Naive thymus-derived CD4-positive, alpha-beta T cell (primary cell): ENCODE results near the gene SULF2. TPM values are rescaled to one million over a fixed set of nuclear protein-coding genes. Genes with fewer than 3 reads are reported as not detected.

ENCODE experiments used
- ATAC-seq: fragments of 150-1000 bp; cut with Tn5 transposase; 2 replicates; pipeline ENCODE4 v1.10.0; 2021; ENCODE audit warnings: mild to moderate bottlenecking, moderate library complexity
- CTCF ChIA-PET: fragments of 350-600 bp; sonication (Branson Sonifier 250); formaldehyde crosslinking; loops from one replicate; lab custom pipeline; 2021; ENCODE audit warnings: antibody characterized with exemption; lab: Charles Lee
- POLR2A ChIA-PET: fragments of 350-600 bp; sonication (Branson Sonifier 250); formaldehyde crosslinking; loops from one replicate; lab custom pipeline; 2021; ENCODE audit warnings: antibody characterized with exemption, inconsistent platforms; lab: Charles Lee
- DNase-seq, 9 donors: peaks; one replicate each; pipeline versions ENCODE4 v3.0.0 to v3.0.0-alpha.2; 2020 to 2022; ENCODE audit warnings: mixed read lengths in 1 of 9
- H3K27ac ChIP-seq: one replicate; pipeline ENCODE4 v1.7.0; 2013; ENCODE audit warnings: mild to moderate bottlenecking, low read depth, low read length, moderate library complexity
- H3K27me3 ChIP-seq, 2 donors: one replicate each; pipeline ENCODE4 v1.7.0; 2013; ENCODE audit warnings: low read length in 2 of 2, mild to moderate bottlenecking in 2 of 2, moderate library complexity in 2 of 2; ENCODE audit not compliant: control insufficient read depth in 2 of 2, insufficient read depth in 2 of 2
- H3K36me3 ChIP-seq, 3 experiments: 1 replicate in 2 of 3; 2 replicates in 1 of 3; pipeline ENCODE4 v1.7.0; 2013; ENCODE audit warnings: low read length in 3 of 3, mild to moderate bottlenecking in 3 of 3, moderate library complexity in 1 of 3; ENCODE audit not compliant: insufficient read depth in 3 of 3, control insufficient read depth in 2 of 3
- H3K4me1 ChIP-seq, 2 donors: one replicate each; pipeline ENCODE4 v1.7.0; 2013; ENCODE audit warnings: low read length in 2 of 2, mild to moderate bottlenecking in 2 of 2, moderate library complexity in 1 of 2; ENCODE audit not compliant: control insufficient read depth in 2 of 2, insufficient read depth in 2 of 2
- H3K4me3 ChIP-seq: 2 replicates; pipeline ENCODE4 v1.7.0; 2013; ENCODE audit warnings: mild to moderate bottlenecking, low read length
- H3K9me3 ChIP-seq, 3 experiments: 1 replicate in 2 of 3; 2 replicates in 1 of 3; pipeline ENCODE4 v1.7.0; 2013; ENCODE audit warnings: low read length in 3 of 3; ENCODE audit not compliant: control insufficient read depth in 2 of 3
- H3K27ac Mint-ChIP-seq, 9 donors: one replicate each; pipeline ENCODE4 v1.8.0; 2020 to 2022; ENCODE audit warnings: mixed read lengths in 9 of 9, mild to moderate bottlenecking in 8 of 9, moderate library complexity in 5 of 9, inconsistent platforms in 2 of 9
- H3K27me3 Mint-ChIP-seq, 5 donors: one replicate each; pipeline ENCODE4 v1.8.0; 2021 to 2022; ENCODE audit warnings: mixed read lengths in 5 of 5, mild to moderate bottlenecking in 1 of 5
- H3K36me3 Mint-ChIP-seq, 5 donors: one replicate each; pipeline ENCODE4 v1.8.0; 2020 to 2022; ENCODE audit warnings: mixed read lengths in 5 of 5, mild to moderate bottlenecking in 3 of 5, inconsistent platforms in 1 of 5
- H3K4me1 Mint-ChIP-seq, 7 donors: one replicate each; pipeline ENCODE4 v1.8.0; 2020 to 2022; ENCODE audit warnings: mixed read lengths in 7 of 7, mild to moderate bottlenecking in 3 of 7, inconsistent platforms in 1 of 7
- H3K4me3 Mint-ChIP-seq, 10 donors: one replicate each; pipeline ENCODE4 v1.8.0; 2020 to 2022; ENCODE audit warnings: mild to moderate bottlenecking in 10 of 10, mixed read lengths in 10 of 10, moderate library complexity in 6 of 10, inconsistent platforms in 2 of 10
- H3K9me3 Mint-ChIP-seq, 11 donors: one replicate each; pipeline ENCODE4 v1.8.0; 2020 to 2022; ENCODE audit warnings: mixed read lengths in 11 of 11, mild to moderate bottlenecking in 4 of 11, inconsistent platforms in 1 of 11, moderate library complexity in 1 of 11
- intact Hi-C, 2 donors: fragments of 100-400 bp; cut with micrococcal nuclease; formaldehyde crosslinking; loops; one replicate each; pipeline ENCODE4 v1.15.1; 2023
- polyA plus RNA-seq, 2 donors: library from polyadenylated mRNA; unstranded; fragments of 300-500 nt; fragmentation: Illumina TruSeq; gene quantifications; one replicate each; pipeline ENCODE4 v1.2.3, GENCODE V29; 2021
- total RNA-seq, 6 experiments: library from RNA in 5 of 6; stranded (reverse) in 5 of 6; gene quantifications; 1 replicate in 5 of 6; 2 replicates in 1 of 6; pipeline ENCODE4 v1.2.3 and lab custom pipeline; 2021 to 2026

The SULF2 gene
- total and polyA plus RNA-seq, 7 experiments from 2014 or later, result 0.43 to 133 (median 1.5) TPM

DNA sequence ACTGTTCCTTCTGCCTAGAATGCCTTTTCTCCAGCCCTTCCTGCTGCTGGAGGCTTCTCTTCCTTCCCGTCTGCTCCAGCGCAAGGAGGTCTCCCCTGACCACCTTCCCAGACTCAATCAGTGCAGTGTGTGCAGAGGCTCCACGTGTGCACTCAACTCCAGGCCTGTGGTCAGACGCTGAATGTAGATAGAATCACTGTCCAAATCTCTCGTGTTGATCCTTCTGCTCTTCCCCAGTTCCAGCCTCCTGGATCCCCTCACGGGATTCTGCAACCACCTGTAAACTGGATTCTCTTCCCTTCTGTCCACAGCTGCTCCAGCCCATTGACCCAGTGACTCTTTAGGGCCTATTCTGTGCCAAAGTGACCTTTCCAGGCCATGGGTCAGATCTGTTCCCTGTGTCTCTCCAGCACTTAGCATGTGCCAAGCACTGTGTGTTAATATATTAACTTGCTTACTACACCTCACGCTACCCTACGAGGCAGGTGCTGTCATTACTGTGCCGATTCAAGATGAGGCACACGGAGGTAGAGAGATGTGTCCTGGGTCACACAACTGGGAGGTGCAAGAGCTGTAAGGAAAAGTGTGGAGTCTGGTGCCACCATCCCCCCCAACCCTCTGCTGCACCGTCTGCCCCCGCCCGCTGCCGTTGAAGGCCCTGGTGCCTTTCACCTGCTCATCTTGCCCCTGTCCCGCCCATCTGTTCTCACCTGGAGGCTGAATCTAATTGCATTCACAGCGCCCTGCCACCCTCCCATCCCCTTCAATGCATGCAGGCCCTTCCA is 112.2 kb downstream of the SULF2 start:
- no peak for ATAC-seq
- Mint-ChIP-seq H3K27ac (no peak overlapping the region), H3K4me1 (peaks cover 0 to 2% (median 0%) of the 10 kb centered on the region in 7 donors), H3K9me3 (peaks cover 0 to 2% (median 0%) of the 10 kb centered on the region in 11 donors), H3K4me3 (no peak overlapping the region), H3K36me3 (no peaks in the 10 kb centered on the region), H3K27me3 (no peaks in the 10 kb centered on the region)
- H3K27ac ChIP-seq, result no peak overlapping the region
- POLR2A ChIA-PET, result no interaction called here
- H3K9me3 ChIP-seq, result no peaks in the 10 kb centered on the region
- no peaks in the 10 kb centered on the region for H3K27me3 ChIP-seq
- no peak for DNase-seq
- H3K4me3 ChIP-seq, result no peak overlapping the region
- intact Hi-C loops, result no loop called here
- CTCF ChIA-PET, result interaction anchor here (1.2 to 2.9 kb wide), 2 partner anchors 11 to 947 kb away, joined by 4 to 11 read pairs; no protein-coding TSS in a partner anchor
- no peaks in the 10 kb centered on the region for H3K36me3 ChIP-seq
- H3K4me1 ChIP-seq, result no peaks in the 10 kb centered on the region

DNA sequence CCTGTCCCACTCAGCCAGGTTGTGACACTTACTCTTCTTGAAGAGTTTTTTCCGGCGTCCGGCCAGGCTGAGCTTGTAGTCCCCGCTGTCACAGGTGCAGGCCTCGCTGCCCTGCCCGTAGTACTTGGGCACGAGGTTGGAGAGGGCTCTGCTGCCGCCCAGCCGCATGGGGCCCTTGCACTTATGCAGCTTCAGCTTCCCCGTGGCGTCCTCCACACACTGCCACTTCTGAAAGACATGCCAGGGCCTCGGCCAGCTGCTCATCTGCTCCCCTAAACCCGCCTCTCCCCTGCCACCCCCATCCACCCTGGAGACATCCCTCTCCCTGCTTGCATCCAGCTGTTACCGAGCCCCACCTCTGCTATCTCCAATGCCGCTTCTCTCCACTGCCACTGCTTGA is 113.1 kb downstream of the SULF2 start:
- H3K4me3 Mint-ChIP-seq, result no peak overlapping the region
- POLR2A ChIA-PET, result no interaction called here
- H3K27me3 Mint-ChIP-seq, result no peaks in the 10 kb centered on the region
- intact Hi-C loops, result no loop called here
- H3K4me1 Mint-ChIP-seq, result no peaks in the 10 kb centered on the region
- DNase-seq (no peak), ATAC-seq (no peak)
- Histone ChIP-seq H3K36me3 (no peaks in the 10 kb centered on the region), H3K9me3 (no peaks in the 10 kb centered on the region), H3K27me3 (no peaks in the 10 kb centered on the region), H3K27ac (no peak overlapping the region), H3K4me3 (no peak overlapping the region), H3K4me1 (no peaks in the 10 kb centered on the region)
- no peaks in the 10 kb centered on the region for H3K36me3 Mint-ChIP-seq
- peak overlapping the region in 1 of 9 donors; percentile 43 for H3K27ac Mint-ChIP-seq
- H3K9me3 Mint-ChIP-seq, result peaks cover 0 to 2% (median 0%) of the 10 kb centered on the region in 11 donors
- CTCF ChIA-PET, result interaction anchor here (1.2 to 2.9 kb wide), 2 partner anchors 10 to 948 kb away, joined by 4 to 11 read pairs; no protein-coding TSS in a partner anchor

GRCh38 chr20:47670913-47671312 is 114.4 kb downstream of the SULF2 start:
- no peaks in the 10 kb centered on the region for H3K4me1 Mint-ChIP-seq
- POLR2A ChIA-PET, result no interaction called here
- no peaks in the 10 kb centered on the region for H3K36me3 Mint-ChIP-seq
- Histone ChIP-seq H3K4me1 (no peaks in the 10 kb centered on the region), H3K4me3 (no peak overlapping the region), H3K9me3 (no peaks in the 10 kb centered on the region), H3K27ac (no peak overlapping the region), H3K36me3 (no peaks in the 10 kb centered on the region), H3K27me3 (no peaks in the 10 kb centered on the region)
- intact Hi-C loops, result no loop called here
- H3K4me3 Mint-ChIP-seq, result no peak overlapping the region
- DNase-seq (no peak), ATAC-seq (no peak)
- peak overlapping the region in 1 of 9 donors; percentile 8 for H3K27ac Mint-ChIP-seq
- peaks cover 0 to 3% (median 0%) of the 10 kb centered on the region in 11 donors for H3K9me3 Mint-ChIP-seq
- CTCF ChIA-PET, result no interaction called here
- H3K27me3 Mint-ChIP-seq, result no peaks in the 10 kb centered on the region

DNA sequence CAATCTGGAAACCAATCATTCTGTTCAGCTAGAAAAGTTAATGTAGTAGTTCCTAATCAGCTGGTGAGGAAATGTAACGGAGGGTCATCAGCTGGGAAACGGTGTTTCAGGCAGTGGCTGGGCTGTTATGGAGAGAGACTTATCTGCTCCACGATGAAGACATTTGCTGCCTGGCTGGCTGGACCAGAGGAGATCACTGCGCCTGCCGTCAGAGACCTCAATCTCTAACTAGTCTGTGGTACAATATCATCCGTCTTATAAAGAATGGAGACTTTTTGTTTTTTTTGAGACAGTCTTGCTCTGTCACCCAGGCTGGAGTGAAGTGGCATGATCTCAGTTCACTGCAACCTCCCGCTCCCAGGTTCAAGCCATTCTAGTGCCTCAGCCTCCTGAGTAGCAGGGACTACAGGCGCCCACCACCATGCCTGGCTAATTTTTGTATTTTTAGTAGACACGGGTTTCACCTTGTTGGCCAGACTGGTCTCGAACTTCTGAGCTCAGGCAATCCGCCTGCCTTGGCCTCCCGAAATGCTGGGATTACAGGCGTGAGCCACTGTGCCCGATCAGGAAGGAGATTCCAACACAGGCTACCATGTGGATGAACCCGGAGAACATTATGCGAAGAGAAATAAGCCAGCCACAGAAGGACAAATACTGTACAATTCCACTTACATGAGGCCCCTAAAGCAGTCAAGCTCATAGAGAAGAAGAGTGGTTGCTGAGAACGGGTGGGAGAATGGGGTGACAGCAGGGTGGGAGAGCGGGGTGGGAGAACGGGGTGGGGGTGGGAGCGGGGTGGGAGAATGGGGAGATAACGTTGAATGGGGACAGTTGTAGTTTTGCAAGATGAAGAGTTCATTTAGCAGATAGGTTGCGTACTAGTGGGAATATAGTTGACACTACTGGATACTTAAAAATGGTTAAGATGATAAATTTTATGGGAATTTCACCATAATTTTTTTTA is 115.1 kb downstream of the SULF2 start:
- H3K9me3 ChIP-seq, result no peaks in the 10 kb centered on the region
- H3K36me3 ChIP-seq, result no peaks in the 10 kb centered on the region
- Mint-ChIP-seq H3K27me3 (no peaks in the 10 kb centered on the region), H3K9me3 (peaks cover 0 to 3% (median 0%) of the 10 kb centered on the region in 11 donors), H3K4me1 (no peaks in the 10 kb centered on the region), H3K36me3 (no peaks in the 10 kb centered on the region), H3K27ac (peak overlapping the region in 2 of 9 donors; percentile 23 to 78), H3K4me3 (peak overlapping the region in 2 of 10 donors; percentile 25 to 32)
- no peaks in the 10 kb centered on the region for H3K27me3 ChIP-seq
- DNase-seq (no peak), ATAC-seq (no peak)
- no peaks in the 10 kb centered on the region for H3K4me1 ChIP-seq
- H3K27ac ChIP-seq, result no peak overlapping the region
- intact Hi-C loops, result no loop called here
- ChIA-PET CTCF (no interaction called here), POLR2A (no interaction called here)
- no peak overlapping the region for H3K4me3 ChIP-seq

- DNase-seq (no peak), ATAC-seq (no peak)
- peaks cover 0 to under 1% (median 0%) of the 10 kb centered on the region in 7 donors for H3K4me1 Mint-ChIP-seq
- H3K27me3 Mint-ChIP-seq, result no peaks in the 10 kb centered on the region
- POLR2A ChIA-PET, result no interaction called here
- no peaks in the 10 kb centered on the region for H3K36me3 Mint-ChIP-seq
- no peak overlapping the region for H3K4me3 ChIP-seq
- H3K4me1 ChIP-seq, result no peaks in the 10 kb centered on the region
- CTCF ChIA-PET, result no interaction called here
- H3K9me3 ChIP-seq, result no peaks in the 10 kb centered on the region
- H3K27ac ChIP-seq, result no peak overlapping the region
- peaks cover 0 to 1% (median 0%) of the 10 kb centered on the region in 11 donors for H3K9me3 Mint-ChIP-seq
- H3K27ac Mint-ChIP-seq, result peak overlapping the region in 1 of 9 donors; percentile 34
- no peak overlapping the region for H3K4me3 Mint-ChIP-seq
- H3K27me3 ChIP-seq, result no peaks in the 10 kb centered on the region
- intact Hi-C loops, result no loop called here
- H3K36me3 ChIP-seq, result no peaks in the 10 kb centered on the region
These were observed 115.8 kb downstream of the SULF2 start for GRCh38 chr20:47669489-47669888.

- no peak for DNase-seq
- intact Hi-C loops, result no loop called here
- Histone ChIP-seq H3K4me1 (no peaks in the 10 kb centered on the region), H3K27ac (no peak overlapping the region), H3K4me3 (no peak overlapping the region), H3K36me3 (no peaks in the 10 kb centered on the region), H3K9me3 (no peaks in the 10 kb centered on the region), H3K27me3 (no peaks in the 10 kb centered on the region)
- ChIA-PET POLR2A (no interaction called here), CTCF (no interaction called here)
- ATAC-seq, result no peak
- Mint-ChIP-seq H3K27me3 (no peaks in the 10 kb centered on the region), H3K36me3 (no peaks in the 10 kb centered on the region), H3K27ac (peak overlapping the region in 3 of 9 donors; percentile 22 to 58 (median 43)), H3K4me3 (no peak overlapping the region), H3K4me1 (peaks cover 0 to 5% (median 0%) of the 10 kb centered on the region in 7 donors), H3K9me3 (peaks cover 0 to 1% (median 0%) of the 10 kb centered on the region in 11 donors)
These were observed 116.2 kb downstream of the SULF2 start for GRCh38 chr20:47669152-47669425.
